ENCODE results near the gene PPP2R3C. TPM values are rescaled to one million over a fixed set of nuclear protein-coding genes. Genes with fewer than 3 reads are reported as not detected.

Gene PPP2R3C
- total RNA-seq, 1 donor from 2014 or later: 15.0 TPM

- Histone ChIP-seq H3K27me3 (ENCODE audit: control insufficient read depth, insufficient read depth, low read length) (no peaks in the 10 kb centered on the region), H3K36me3 (ENCODE audit: control insufficient read depth, insufficient read depth, low read length) (peaks cover 1% of the 10 kb centered on the region), H3K4me3 (ENCODE audit: low read depth, low read length) (no peak overlapping the region)
- TF ChIP-seq CTCF (IDR thresholded peaks at IDR 0.05; ENCODE audit: insufficient read depth, low read length, severe bottlenecking): no peak
- no peak for DNase-seq (ENCODE audit: low read depth)
- no peak for FAIRE-seq
These were observed 36.3 kb downstream of the PPP2R3C start for GRCh38 chr14:35085441-35085840.

- TF ChIP-seq CTCF (IDR thresholded peaks at IDR 0.05; ENCODE audit: insufficient read depth, low read length, severe bottlenecking): no peak
- no peak for DNase-seq (ENCODE audit: low read depth)
- Histone ChIP-seq H3K4me3 (ENCODE audit: low read depth, low read length) (no peak overlapping the region), H3K36me3 (ENCODE audit: control insufficient read depth, insufficient read depth, low read length) (peaks cover 1% of the 10 kb centered on the region), H3K27me3 (ENCODE audit: control insufficient read depth, insufficient read depth, low read length) (no peaks in the 10 kb centered on the region)
- no peak for FAIRE-seq
These were observed 38.1 kb downstream of the PPP2R3C start for GRCh38 chr14:35083530-35084150.

- DNase-seq (ENCODE audit: low read depth): peak; percentile 2
- Histone ChIP-seq H3K36me3 (ENCODE audit: control insufficient read depth, insufficient read depth, low read length) (peaks cover 4% of the 10 kb centered on the region), H3K27me3 (ENCODE audit: control insufficient read depth, insufficient read depth, low read length) (no peaks in the 10 kb centered on the region), H3K4me3 (ENCODE audit: low read depth, low read length) (no peak overlapping the region)
- no peak for TF ChIP-seq CTCF (IDR thresholded peaks at IDR 0.05; ENCODE audit: insufficient read depth, low read length, severe bottlenecking)
- FAIRE-seq: no peak
These were observed 42.0 kb downstream of the PPP2R3C start for GRCh38 chr14:35079742-35080141.

- no peaks in the 10 kb centered on the region for H3K27me3 ChIP-seq (ENCODE audit: control insufficient read depth, insufficient read depth, low read length)
- peaks cover 3% of the 10 kb centered on the region for H3K36me3 ChIP-seq (ENCODE audit: control insufficient read depth, insufficient read depth, low read length)
- no peak for DNase-seq (ENCODE audit: low read depth)
- H3K4me3 ChIP-seq (ENCODE audit: low read depth, low read length): no peak overlapping the region
- TF ChIP-seq CTCF (IDR thresholded peaks at IDR 0.05; ENCODE audit: insufficient read depth, low read length, severe bottlenecking): no peak
- FAIRE-seq: no peak
These were observed 43.7 kb downstream of the PPP2R3C start for GRCh38 chr14:35078082-35078481.

- no peak overlapping the region for H3K4me3 ChIP-seq (ENCODE audit: low read depth, low read length)
- TF ChIP-seq CTCF (IDR thresholded peaks at IDR 0.05; ENCODE audit: insufficient read depth, low read length, severe bottlenecking): no peak
- peaks cover 7% of the 10 kb centered on the region for H3K36me3 ChIP-seq (ENCODE audit: control insufficient read depth, insufficient read depth, low read length)
- no peak for DNase-seq (ENCODE audit: low read depth)
- no peaks in the 10 kb centered on the region for H3K27me3 ChIP-seq (ENCODE audit: control insufficient read depth, insufficient read depth, low read length)
- FAIRE-seq: no peak
These were observed 48.3 kb downstream of the PPP2R3C start for GRCh38 chr14:35073486-35073885.

- FAIRE-seq (no peak), DNase-seq (ENCODE audit: low read depth) (no peak)
- H3K36me3 ChIP-seq (ENCODE audit: control insufficient read depth, insufficient read depth, low read length): peaks cover 9% of the 10 kb centered on the region
- TF ChIP-seq CTCF (IDR thresholded peaks at IDR 0.05; ENCODE audit: insufficient read depth, low read length, severe bottlenecking): no peak
- H3K27me3 ChIP-seq (ENCODE audit: control insufficient read depth, insufficient read depth, low read length): no peaks in the 10 kb centered on the region
- no peak overlapping the region for H3K4me3 ChIP-seq (ENCODE audit: low read depth, low read length)
These were observed 49.6 kb downstream of the PPP2R3C start for GRCh38 chr14:35072226-35072625.

All from bronchial epithelial cell (primary cell).